Measurements from ENCODE around the gene GJB2.

Gene GJB2

GRCh38 chr13:20193162-20193906 is 596 bp upstream of the GJB2 start:
- H3K4me1 ChIP-seq (ENCODE audit: control insufficient read depth in 5 of 5, insufficient read depth in 5 of 5, low read length in 5 of 5): peaks cover 0 to 35% (median 28%) of the 10 kb centered on the region in 5 donors
- H3K4me3 ChIP-seq (ENCODE audit: low read depth in 1 of 5, low read length in 5 of 5): peak overlapping the region in 4 of 5 donors; percentile 7 to 70 (median 21)
- H3K9me3 ChIP-seq (ENCODE audit: control insufficient read depth in 5 of 5, low read length in 5 of 5): no peaks in the 10 kb centered on the region
- peaks cover 19 to 47% (median 44%) of the 10 kb centered on the region in 5 donors for H3K27me3 ChIP-seq (ENCODE audit: control insufficient read depth in 5 of 5, insufficient read depth in 4 of 5, low read length in 5 of 5)
- no peak overlapping the region for H3K9ac ChIP-seq (ENCODE audit: low read length in 5 of 5)
- no peaks in the 10 kb centered on the region for H3K36me3 ChIP-seq (ENCODE audit: control insufficient read depth in 5 of 5, insufficient read depth in 5 of 5, low read length in 5 of 5)
- no peak overlapping the region for H3K27ac ChIP-seq (ENCODE audit: low read depth, low read length)

DNA sequence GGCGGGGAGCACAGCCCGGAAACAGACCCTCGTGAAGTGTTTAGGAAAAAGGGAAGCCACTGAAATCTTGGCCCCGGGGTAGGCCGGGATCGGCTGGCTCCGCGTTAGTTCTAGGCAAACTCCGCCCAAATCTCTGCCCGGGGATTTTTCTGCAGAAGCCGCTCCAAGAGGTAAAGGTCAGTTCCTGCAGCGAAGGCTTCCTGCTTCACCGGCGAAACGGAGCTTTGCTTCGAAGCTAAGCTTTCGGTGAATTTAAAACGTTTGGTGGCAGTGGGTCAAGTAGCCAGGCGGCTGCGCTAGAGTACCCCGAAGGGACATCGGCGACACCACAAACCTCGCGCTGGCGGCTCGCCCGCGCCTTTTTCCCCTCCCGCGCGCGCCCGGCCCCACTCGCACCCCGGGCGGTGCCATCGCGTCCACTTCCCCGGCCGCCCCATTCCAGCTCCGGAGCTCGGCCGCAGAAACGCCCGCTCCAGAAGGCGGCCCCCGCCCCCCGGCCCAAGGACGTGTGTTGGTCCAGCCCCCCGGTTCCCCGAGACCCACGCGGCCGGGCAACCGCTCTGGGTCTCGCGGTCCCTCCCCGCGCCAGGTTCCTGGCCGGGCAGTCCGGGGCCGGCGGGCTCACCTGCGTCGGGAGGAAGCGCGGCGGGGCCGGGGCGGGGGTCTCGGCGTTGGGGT is 441 bp downstream of the GJB2 start:
- Histone ChIP-seq H3K9me3 (ENCODE audit: control insufficient read depth in 5 of 5, low read length in 5 of 5) (no peaks in the 10 kb centered on the region), H3K27me3 (ENCODE audit: control insufficient read depth in 5 of 5, insufficient read depth in 4 of 5, low read length in 5 of 5) (peaks cover 19 to 47% (median 42%) of the 10 kb centered on the region in 5 donors), H3K4me1 (ENCODE audit: control insufficient read depth in 5 of 5, insufficient read depth in 5 of 5, low read length in 5 of 5) (peaks cover 0 to 35% (median 28%) of the 10 kb centered on the region in 5 donors), H3K9ac (ENCODE audit: low read length in 5 of 5) (peak overlapping the region in 1 of 5 donors; percentile 70), H3K27ac (ENCODE audit: low read depth, low read length) (no peak overlapping the region), H3K4me3 (ENCODE audit: low read depth in 1 of 5, low read length in 5 of 5) (peak overlapping the region; percentile 56 to 79 (median 70)), H3K36me3 (ENCODE audit: control insufficient read depth in 5 of 5, insufficient read depth in 5 of 5, low read length in 5 of 5) (no peaks in the 10 kb centered on the region)

- Histone ChIP-seq H3K9me3 (ENCODE audit: control insufficient read depth in 5 of 5, low read length in 5 of 5) (no peaks in the 10 kb centered on the region), H3K9ac (ENCODE audit: low read length in 5 of 5) (peak overlapping the region in 1 of 5 donors; percentile 70), H3K27ac (ENCODE audit: low read depth, low read length) (no peak overlapping the region), H3K4me1 (ENCODE audit: control insufficient read depth in 5 of 5, insufficient read depth in 5 of 5, low read length in 5 of 5) (peaks cover 0 to 35% (median 28%) of the 10 kb centered on the region in 5 donors), H3K27me3 (ENCODE audit: control insufficient read depth in 5 of 5, insufficient read depth in 4 of 5, low read length in 5 of 5) (peaks cover 19 to 43% (median 38%) of the 10 kb centered on the region in 5 donors), H3K4me3 (ENCODE audit: low read depth in 1 of 5, low read length in 5 of 5) (peak overlapping the region; percentile 56 to 79 (median 70)), H3K36me3 (ENCODE audit: control insufficient read depth in 5 of 5, insufficient read depth in 5 of 5, low read length in 5 of 5) (no peaks in the 10 kb centered on the region)
Measured at GRCh38 chr13:20191311-20192157, 1.2 kb downstream of the GJB2 start.

DNA sequence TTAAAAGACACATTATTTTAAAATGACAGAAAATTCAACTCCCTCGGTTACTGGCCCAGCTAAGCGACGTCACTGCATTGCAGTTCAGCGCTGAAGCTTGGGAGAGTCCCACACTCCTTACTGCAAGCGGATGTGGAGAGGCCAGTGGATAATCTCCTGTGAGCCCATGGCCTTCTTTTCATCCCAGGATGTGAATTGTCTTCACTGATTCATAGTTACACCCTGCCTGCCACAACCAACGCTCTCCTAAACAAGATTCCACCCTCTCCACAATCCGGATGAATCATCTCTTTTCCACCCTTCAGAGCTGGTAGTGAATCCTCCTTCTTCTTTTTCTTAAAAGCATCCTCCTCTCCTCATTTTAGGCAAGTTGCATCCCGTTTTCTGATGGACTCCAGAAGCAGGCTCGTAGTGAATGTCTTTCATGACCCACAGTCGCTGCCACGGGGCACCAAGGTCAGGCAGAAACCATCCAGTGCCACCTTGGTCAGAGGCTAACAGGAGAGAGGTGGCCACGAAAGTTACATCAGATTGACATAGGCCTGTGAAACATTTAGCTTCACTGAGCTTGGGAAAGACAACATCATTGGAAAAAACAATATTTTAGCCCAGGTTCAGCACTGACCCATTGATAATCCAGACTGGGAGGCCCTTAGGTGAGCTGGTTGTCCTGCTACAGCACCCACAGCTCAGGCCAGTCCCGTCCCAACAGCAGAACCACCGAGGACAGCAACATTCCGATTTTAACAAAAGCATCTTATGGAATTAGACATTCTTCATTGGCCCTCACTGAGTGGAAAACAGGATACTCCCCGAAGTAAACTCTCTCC is 2.0 kb downstream of the GJB2 start:
- H3K27ac ChIP-seq (ENCODE audit: low read depth, low read length): no peak overlapping the region
- H3K27me3 ChIP-seq (ENCODE audit: control insufficient read depth in 5 of 5, insufficient read depth in 4 of 5, low read length in 5 of 5): peaks cover 19 to 37% (median 35%) of the 10 kb centered on the region in 5 donors

DNA sequence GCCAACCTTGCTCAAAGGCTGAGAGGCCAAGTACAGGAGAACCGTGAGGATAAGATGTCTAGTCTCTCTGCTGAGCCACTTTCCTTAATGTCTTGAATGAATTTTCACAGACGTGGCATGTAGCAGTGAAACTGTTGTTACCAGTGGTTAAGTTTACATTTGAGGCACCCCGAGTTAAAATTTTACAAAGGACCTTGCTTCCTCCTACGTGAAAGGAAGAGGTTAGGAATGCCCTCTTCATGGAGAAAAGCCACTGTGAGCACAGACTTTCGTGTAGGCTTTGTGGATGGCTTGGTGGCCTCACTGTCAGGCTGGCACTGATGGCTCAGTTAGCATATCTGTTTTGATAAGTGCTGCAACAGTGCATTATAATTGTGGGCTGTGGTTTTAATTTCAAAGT is 2.7 kb downstream of the GJB2 start:
- Histone ChIP-seq H3K4me1 (ENCODE audit: control insufficient read depth in 5 of 5, insufficient read depth in 5 of 5, low read length in 5 of 5) (peaks cover 0 to 35% (median 28%) of the 10 kb centered on the region in 5 donors), H3K4me3 (ENCODE audit: low read depth in 1 of 5, low read length in 5 of 5) (no peak overlapping the region), H3K9me3 (ENCODE audit: control insufficient read depth in 5 of 5, low read length in 5 of 5) (no peaks in the 10 kb centered on the region), H3K27me3 (ENCODE audit: control insufficient read depth in 5 of 5, insufficient read depth in 4 of 5, low read length in 5 of 5) (peaks cover 18 to 33% (median 31%) of the 10 kb centered on the region in 5 donors), H3K27ac (ENCODE audit: low read depth, low read length) (no peak overlapping the region), H3K36me3 (ENCODE audit: control insufficient read depth in 5 of 5, insufficient read depth in 5 of 5, low read length in 5 of 5) (no peaks in the 10 kb centered on the region), H3K9ac (ENCODE audit: low read length in 5 of 5) (no peak overlapping the region)

More for the DNA sequence above, 2.0 kb downstream of the GJB2 start:
- Histone ChIP-seq H3K9ac (ENCODE audit: low read length in 5 of 5) (no peak overlapping the region), H3K36me3 (ENCODE audit: control insufficient read depth in 5 of 5, insufficient read depth in 5 of 5, low read length in 5 of 5) (no peaks in the 10 kb centered on the region), H3K9me3 (ENCODE audit: control insufficient read depth in 5 of 5, low read length in 5 of 5) (no peaks in the 10 kb centered on the region), H3K4me1 (ENCODE audit: control insufficient read depth in 5 of 5, insufficient read depth in 5 of 5, low read length in 5 of 5) (peaks cover 0 to 35% (median 28%) of the 10 kb centered on the region in 5 donors), H3K4me3 (ENCODE audit: low read depth in 1 of 5, low read length in 5 of 5) (no peak overlapping the region)

DNA sequence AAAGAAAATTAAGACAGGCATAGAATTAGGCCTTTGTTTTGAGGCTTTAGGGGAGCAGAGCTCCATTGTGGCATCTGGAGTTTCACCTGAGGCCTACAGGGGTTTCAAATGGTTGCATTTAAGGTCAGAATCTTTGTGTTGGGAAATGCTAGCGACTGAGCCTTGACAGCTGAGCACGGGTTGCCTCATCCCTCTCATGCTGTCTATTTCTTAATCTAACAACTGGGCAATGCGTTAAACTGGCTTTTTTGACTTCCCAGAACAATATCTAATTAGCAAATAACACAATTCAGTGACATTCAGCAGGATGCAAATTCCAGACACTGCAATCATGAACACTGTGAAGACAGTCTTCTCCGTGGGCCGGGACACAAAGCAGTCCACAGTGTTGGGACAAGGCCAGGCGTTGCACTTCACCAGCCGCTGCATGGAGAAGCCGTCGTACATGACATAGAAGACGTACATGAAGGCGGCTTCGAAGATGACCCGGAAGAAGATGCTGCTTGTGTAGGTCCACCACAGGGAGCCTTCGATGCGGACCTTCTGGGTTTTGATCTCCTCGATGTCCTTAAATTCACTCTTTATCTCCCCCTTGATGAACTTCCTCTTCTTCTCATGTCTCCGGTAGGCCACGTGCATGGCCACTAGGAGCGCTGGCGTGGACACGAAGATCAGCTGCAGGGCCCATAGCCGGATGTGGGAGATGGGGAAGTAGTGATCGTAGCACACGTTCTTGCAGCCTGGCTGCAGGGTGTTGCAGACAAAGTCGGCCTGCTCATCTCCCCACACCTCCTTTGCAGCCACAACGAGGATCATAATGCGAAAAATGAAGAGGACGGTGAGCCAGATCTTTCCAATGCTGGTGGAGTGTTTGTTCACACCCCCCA is 3.8 kb downstream of the GJB2 start:
- H3K27me3 ChIP-seq (ENCODE audit: control insufficient read depth in 5 of 5, insufficient read depth in 4 of 5, low read length in 5 of 5): peaks cover 13 to 26% (median 22%) of the 10 kb centered on the region in 5 donors
- no peak overlapping the region for H3K9ac ChIP-seq (ENCODE audit: low read length in 5 of 5)
- no peaks in the 10 kb centered on the region for H3K36me3 ChIP-seq (ENCODE audit: control insufficient read depth in 5 of 5, insufficient read depth in 5 of 5, low read length in 5 of 5)
- peaks cover 0 to 32% (median 23%) of the 10 kb centered on the region in 5 donors for H3K4me1 ChIP-seq (ENCODE audit: control insufficient read depth in 5 of 5, insufficient read depth in 5 of 5, low read length in 5 of 5)
- H3K4me3 ChIP-seq (ENCODE audit: low read depth in 1 of 5, low read length in 5 of 5): no peak overlapping the region
- H3K27ac ChIP-seq (ENCODE audit: low read depth, low read length): no peak overlapping the region
- H3K9me3 ChIP-seq (ENCODE audit: control insufficient read depth in 5 of 5, low read length in 5 of 5): no peaks in the 10 kb centered on the region

DNA sequence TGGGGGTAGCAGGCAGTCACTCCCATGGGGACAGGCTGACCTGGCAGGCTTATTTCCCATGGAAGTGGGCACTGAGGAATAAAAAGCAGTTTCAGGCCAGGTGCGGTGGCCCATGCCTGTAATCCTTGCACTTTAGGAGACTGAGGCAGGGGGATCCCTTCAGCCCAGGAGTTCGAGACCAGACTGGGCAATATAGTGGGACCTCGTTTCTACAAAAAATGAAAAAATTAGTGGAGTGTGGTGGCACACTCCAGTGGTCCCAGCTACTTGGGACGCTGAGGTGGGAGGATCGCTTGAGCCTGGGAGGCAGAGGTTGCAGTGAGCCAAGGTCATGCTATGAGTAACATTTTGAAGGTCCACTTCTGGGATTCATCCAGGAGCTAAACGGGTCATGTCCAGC is 6.0 kb downstream of the GJB2 start:
- Histone ChIP-seq H3K4me1 (ENCODE audit: control insufficient read depth in 5 of 5, insufficient read depth in 5 of 5, low read length in 5 of 5) (peaks cover 0 to 11% (median 6%) of the 10 kb centered on the region in 5 donors), H3K9ac (ENCODE audit: low read length in 5 of 5) (no peak overlapping the region), H3K36me3 (ENCODE audit: control insufficient read depth in 5 of 5, insufficient read depth in 5 of 5, low read length in 5 of 5) (no peaks in the 10 kb centered on the region), H3K9me3 (ENCODE audit: control insufficient read depth in 5 of 5, low read length in 5 of 5) (no peaks in the 10 kb centered on the region), H3K4me3 (ENCODE audit: low read depth in 1 of 5, low read length in 5 of 5) (no peak overlapping the region), H3K27ac (ENCODE audit: low read depth, low read length) (no peak overlapping the region), H3K27me3 (ENCODE audit: control insufficient read depth in 5 of 5, insufficient read depth in 4 of 5, low read length in 5 of 5) (peaks cover 5 to 13% (median 9%) of the 10 kb centered on the region in 5 donors)

DNA sequence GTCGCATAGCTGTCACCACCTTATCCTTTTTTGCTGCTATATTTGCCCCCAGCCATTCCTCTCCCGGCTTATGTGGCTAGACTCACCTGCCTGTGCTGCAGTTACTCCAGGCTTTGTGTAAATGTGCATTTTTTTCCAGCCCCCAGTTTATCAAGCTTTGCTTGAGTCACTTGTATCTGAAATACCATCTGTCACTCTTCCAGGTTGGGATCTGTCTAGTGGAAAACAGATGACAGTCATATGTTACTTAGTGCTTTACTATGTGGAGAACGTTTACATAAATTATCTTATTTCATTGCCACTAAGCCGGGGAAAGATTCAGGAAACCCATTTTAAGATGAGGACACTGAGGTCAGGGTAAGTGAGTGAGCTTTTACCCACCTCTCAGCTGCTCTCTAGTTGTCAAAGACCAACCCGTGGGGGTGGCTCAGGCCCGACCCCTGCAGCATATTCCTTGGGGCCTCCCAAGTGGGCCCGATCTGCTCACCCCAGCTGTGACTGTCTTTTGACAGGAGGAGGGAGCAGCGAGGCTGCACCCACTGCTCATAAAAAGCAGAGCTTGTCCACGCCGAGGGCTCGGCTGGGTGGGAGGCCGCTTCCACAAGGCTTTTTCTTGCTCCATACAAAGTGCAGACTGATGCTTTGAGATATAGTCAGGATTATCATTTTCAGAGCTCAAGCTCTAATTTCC is 7.2 kb downstream of the GJB2 start:
- Histone ChIP-seq H3K9me3 (ENCODE audit: control insufficient read depth in 5 of 5, low read length in 5 of 5) (no peaks in the 10 kb centered on the region), H3K9ac (ENCODE audit: low read length in 5 of 5) (no peak overlapping the region), H3K27me3 (ENCODE audit: control insufficient read depth in 5 of 5, insufficient read depth in 4 of 5, low read length in 5 of 5) (peaks cover 0 to 8% (median 6%) of the 10 kb centered on the region in 5 donors), H3K36me3 (ENCODE audit: control insufficient read depth in 5 of 5, insufficient read depth in 5 of 5, low read length in 5 of 5) (no peaks in the 10 kb centered on the region), H3K4me3 (ENCODE audit: low read depth in 1 of 5, low read length in 5 of 5) (no peak overlapping the region), H3K4me1 (ENCODE audit: control insufficient read depth in 5 of 5, insufficient read depth in 5 of 5, low read length in 5 of 5) (peaks cover 0 to 7% (median 0%) of the 10 kb centered on the region in 5 donors), H3K27ac (ENCODE audit: low read depth, low read length) (no peak overlapping the region)

Measured in subcutaneous abdominal adipose tissue (tissue), 5 donors.